IPS DF 6.9 (cell line): Measurements from ENCODE around the gene SH3TC1.

Source experiments
- DNase-seq: peaks from one replicate; pipeline ENCODE4 v3.0.0-alpha.2; 2013; ENCODE audit warnings: low read depth, low spot score
- H3K27ac ChIP-seq: one replicate; pipeline ENCODE4 v1.5.1; 2013; ENCODE audit warnings: low read length, control low read depth
- H3K27me3 ChIP-seq: 2 replicates; pipeline ENCODE4 v1.6.1; 2013; ENCODE audit warnings: mild to moderate bottlenecking, low read length; ENCODE audit not compliant: control insufficient read depth, insufficient read depth
- H3K36me3 ChIP-seq: 2 replicates; pipeline ENCODE4 v1.6.1; 2013; ENCODE audit warnings: low read length; ENCODE audit not compliant: control insufficient read depth, insufficient read depth
- H3K4me1 ChIP-seq: 2 replicates; pipeline ENCODE4 v1.6.1; 2013; ENCODE audit warnings: low read length; ENCODE audit not compliant: control insufficient read depth, insufficient read depth
- H3K4me3 ChIP-seq: 2 replicates; pipeline ENCODE4 v1.5.1; 2013; ENCODE audit warnings: mild to moderate bottlenecking, low read length
- H3K9me3 ChIP-seq: 2 replicates; pipeline ENCODE4 v1.6.1; 2013; ENCODE audit warnings: low read length, inconsistent platforms; ENCODE audit not compliant: control insufficient read depth, insufficient read depth
- WGBS: extraction: QIAGEN DNeasy Blood & Tissue Kit; methylation state at CpG from one replicate; pipeline ENCODE4 v1.1.7; 2013; ENCODE audit warnings: mixed read lengths, missing lambda C conversion rate; ENCODE audit not compliant: insufficient read length, insufficient coverage; 5-methylcytosine and 5-hydroxymethylcytosine counted together

Gene SH3TC1

DNA sequence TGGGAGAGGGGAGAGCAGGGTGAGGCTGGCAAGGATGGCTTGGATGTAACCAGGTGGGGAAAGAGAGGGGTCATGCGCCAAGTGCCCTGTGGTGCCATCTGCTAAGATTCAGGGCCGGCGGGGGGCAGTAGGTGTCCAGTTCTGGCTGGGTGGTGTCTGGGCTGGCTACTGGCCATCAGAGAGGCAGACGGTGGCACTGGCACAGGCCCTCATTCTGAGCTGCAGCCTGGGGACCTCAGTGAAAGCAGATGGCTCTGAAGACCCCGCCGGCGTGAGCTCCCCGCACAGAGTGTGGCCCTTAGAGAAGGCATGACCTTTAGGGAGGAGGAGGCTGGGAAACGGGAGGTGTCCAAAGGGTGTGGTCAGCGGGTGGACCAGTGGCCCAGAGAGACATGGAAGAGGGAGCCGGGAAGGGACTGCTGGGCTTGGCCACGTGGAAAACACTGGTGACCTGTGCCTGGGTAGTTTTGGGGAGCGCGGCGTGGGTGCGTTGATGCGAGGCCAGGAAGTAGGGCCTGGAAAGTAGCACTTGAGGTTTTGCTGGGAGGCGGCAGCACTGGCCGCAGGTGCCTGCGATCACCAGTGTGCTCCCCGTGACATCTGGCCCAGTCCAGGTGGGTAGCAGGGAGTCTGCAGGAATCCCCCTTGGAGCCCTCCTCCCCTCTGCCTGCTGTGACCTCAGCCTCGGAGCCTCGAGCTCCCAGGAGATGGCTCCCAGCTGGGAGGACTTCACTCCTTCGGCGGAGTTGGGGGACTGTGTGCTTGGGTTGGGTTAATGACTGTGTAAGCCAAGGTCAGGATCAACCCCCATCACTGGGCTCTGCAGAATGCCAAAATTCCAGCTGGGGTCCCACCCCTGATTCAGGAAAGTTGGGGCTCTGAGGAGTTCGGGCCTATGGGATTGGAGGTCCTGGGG is 9.3 kb upstream of the SH3TC1 start:
- Histone ChIP-seq H3K27ac (no peak overlapping the region), H3K36me3 (no peaks in the 10 kb centered on the region), H3K9me3 (no peaks in the 10 kb centered on the region), H3K4me3 (no peak overlapping the region), H3K27me3 (no peaks in the 10 kb centered on the region), H3K4me1 (peaks cover 2% of the 10 kb centered on the region; the same call in 1 of the 2 replicates)
- DNase-seq: no peak
- no CpG with 5 or more reads among the region's 26 CpGs for WGBS

- no peaks in the 10 kb centered on the region for H3K9me3 ChIP-seq
- H3K4me3 ChIP-seq: no peak overlapping the region
- H3K36me3 ChIP-seq: no peaks in the 10 kb centered on the region
- H3K4me1 ChIP-seq: peaks cover 2% of the 10 kb centered on the region; the same call in 1 of the 2 replicates
- no peak for DNase-seq
- WGBS: no CpG with 5 or more reads among the region's 23 CpGs
- no peak overlapping the region for H3K27ac ChIP-seq
- no peaks in the 10 kb centered on the region for H3K27me3 ChIP-seq
Measured at GRCh38 chr4:8191136-8191747, 7.8 kb upstream of the SH3TC1 start.

DNA sequence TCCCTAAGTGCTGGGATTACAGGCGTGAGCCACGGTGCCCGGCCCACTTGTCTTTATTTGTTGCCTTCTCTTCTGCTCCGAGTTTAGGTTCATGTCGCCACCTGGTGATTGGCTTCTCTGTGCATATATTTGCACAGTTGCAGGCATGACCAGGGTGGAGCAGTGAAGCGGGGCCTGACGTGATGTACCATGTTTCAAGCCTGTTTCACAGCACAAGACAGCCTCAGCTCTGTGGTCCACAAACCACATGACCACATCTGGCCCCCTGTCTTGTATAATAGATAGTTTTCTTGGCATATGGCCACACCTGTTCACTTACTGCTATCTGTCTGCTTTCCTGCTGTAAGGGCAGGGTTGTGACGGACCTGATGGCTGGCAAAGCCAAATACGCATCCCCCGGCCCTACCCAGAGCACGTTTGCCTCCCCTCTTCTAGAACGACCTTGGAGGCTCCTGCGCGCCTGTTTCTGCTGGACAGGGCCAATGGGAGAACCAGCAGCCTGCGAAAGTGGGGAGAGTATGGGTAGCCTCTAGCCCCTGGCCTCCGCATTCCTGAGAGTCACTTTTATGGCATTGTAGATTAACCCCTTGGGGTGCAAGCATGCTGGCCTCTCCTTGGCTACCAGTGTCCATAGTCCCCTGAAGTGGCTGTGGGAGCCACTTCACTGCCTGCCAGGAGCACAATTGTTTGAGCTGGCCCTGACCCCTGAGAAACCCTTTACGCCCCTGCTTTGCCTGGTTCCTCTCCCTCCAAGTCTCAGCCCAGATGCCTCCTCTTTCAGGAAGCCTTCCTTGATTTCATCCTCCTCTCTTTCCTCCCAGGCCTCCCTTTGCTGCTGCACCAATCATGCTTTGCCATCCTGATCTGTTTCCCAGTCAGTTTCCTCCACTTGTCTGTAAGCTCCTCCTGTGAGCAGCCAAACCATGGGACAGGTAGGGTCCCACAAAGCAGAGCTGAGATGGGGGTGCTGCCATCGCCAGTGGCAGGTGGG is 6.0 kb upstream of the SH3TC1 start:
- Histone ChIP-seq H3K4me1 (peaks cover 2% of the 10 kb centered on the region; the same call in 1 of the 2 replicates), H3K9me3 (no peaks in the 10 kb centered on the region), H3K36me3 (no peaks in the 10 kb centered on the region), H3K4me3 (no peak overlapping the region), H3K27me3 (no peaks in the 10 kb centered on the region), H3K27ac (no peak overlapping the region)
- no CpG with 5 or more reads among the region's 18 CpGs for WGBS
- DNase-seq: no peak

DNA sequence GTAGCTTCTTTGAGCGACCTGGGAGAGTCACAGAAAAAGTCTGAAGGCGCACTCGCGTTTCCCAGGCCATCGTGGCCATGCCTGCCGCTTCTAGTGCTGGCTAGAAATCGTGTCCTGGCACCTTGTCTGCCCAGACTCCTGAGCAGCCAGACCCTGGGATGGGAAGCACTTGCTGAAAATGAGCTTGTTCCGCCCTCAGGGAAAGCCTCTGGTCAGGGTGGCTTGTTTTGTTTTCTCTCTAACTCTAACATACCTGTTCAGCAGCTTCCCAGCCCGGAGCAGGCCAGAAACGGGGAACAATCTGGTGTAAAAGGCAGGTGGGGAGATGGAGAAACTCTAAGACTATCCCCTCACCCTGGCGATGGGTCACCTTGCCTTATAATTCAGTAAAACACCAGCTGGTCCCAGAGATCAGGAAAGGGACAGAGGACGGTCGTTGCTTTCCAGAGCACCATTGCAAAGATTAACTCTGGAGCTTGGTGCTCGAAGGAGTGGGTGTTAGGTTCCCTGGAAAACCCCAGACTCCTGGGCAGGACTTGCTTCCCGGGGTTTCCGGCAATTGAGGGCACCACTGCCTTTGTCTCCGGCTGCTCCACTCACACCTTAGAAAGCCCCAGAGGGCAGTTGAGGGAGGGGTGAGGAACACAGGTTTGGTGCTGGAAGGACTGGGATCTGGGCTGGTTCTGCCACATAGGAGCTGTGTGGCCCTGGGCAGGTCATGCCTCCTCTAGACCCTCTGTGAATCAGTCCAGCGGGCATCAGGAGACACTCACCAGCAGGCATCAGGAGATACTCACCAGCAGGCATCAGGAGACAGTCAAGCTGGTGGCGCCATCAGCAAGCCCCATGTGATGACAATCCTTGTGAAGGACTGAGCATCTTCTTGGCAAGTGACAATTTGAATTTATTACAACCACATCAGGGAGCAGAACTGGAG is 4.5 kb upstream of the SH3TC1 start:
- Histone ChIP-seq H3K36me3 (no peaks in the 10 kb centered on the region), H3K4me3 (no peak overlapping the region), H3K27me3 (no peaks in the 10 kb centered on the region), H3K27ac (no peak overlapping the region), H3K4me1 (peaks cover 2% of the 10 kb centered on the region; the same call in 1 of the 2 replicates), H3K9me3 (no peaks in the 10 kb centered on the region)
- WGBS: no CpG with 5 or more reads among the region's 19 CpGs
- DNase-seq: no peak

DNA sequence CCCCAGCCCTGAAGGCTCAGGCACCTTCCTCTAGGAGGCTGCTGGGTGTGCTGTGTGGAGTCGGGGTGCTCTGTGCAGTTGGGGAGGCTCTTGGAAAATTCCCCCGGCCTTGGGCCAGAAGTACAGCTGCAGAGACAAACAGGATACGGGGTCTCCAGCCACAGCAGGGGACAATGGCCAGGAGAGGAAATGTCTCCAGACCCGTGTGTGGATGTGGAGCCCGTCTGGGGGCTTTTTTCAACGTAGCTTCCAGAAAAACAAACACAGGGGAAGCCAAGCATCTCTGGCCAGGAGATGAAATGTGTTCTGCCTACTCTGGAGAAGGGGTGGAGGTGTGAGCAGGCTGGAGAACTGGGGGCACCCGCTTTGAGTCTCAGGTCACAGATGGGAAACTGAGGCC is 3.7 kb upstream of the SH3TC1 start:
- no CpG with 5 or more reads among the region's 7 CpGs for WGBS
- peaks cover 2% of the 10 kb centered on the region; the same call in 1 of the 2 replicates for H3K4me1 ChIP-seq
- H3K9me3 ChIP-seq: no peaks in the 10 kb centered on the region
- H3K36me3 ChIP-seq: no peaks in the 10 kb centered on the region
- H3K4me3 ChIP-seq: no peak overlapping the region
- H3K27me3 ChIP-seq: no peaks in the 10 kb centered on the region
- DNase-seq: no peak
- H3K27ac ChIP-seq: no peak overlapping the region

- peaks cover 2% of the 10 kb centered on the region; the same call in 1 of the 2 replicates for H3K4me1 ChIP-seq
- H3K27me3 ChIP-seq: no peaks in the 10 kb centered on the region
- DNase-seq: no peak
- no peaks in the 10 kb centered on the region for H3K9me3 ChIP-seq
- H3K4me3 ChIP-seq: no peak overlapping the region
- no peaks in the 10 kb centered on the region for H3K36me3 ChIP-seq
- WGBS: no CpG with 5 or more reads among the region's 20 CpGs
- no peak overlapping the region for H3K27ac ChIP-seq
Measured at GRCh38 chr4:8195841-8196458, 3.1 kb upstream of the SH3TC1 start.

DNA sequence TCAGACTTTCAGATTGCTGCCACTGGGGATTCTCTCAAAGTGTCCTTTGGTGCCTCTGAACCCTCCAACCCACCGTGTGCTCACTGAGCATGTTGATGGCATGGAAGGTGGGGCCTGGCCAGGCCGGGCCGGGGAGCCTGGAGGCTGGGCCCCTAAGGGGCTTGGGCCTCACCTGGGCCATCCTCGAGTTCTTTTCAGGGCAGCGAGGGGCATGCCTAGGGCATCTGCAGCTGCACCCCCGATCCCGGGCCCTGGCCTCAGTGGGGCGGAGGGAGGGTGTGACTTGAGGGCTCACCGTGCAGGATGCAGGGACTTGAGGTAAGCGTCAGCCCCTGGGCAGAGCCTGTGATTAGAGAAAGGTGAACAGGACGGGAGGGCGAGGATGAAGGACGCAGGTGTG is 1.6 kb upstream of the SH3TC1 start:
- H3K27ac ChIP-seq: no peak overlapping the region
- H3K36me3 ChIP-seq: no peaks in the 10 kb centered on the region
- no peak overlapping the region for H3K4me3 ChIP-seq
- no peaks in the 10 kb centered on the region for H3K9me3 ChIP-seq
- WGBS: no CpG with 5 or more reads among the region's 13 CpGs
- H3K4me1 ChIP-seq: peaks cover 2% of the 10 kb centered on the region; the same call in 1 of the 2 replicates
- no peaks in the 10 kb centered on the region for H3K27me3 ChIP-seq
- DNase-seq: no peak

GRCh38 chr4:8198206-8198905 is 734 bp upstream of the SH3TC1 start:
- Histone ChIP-seq H3K9me3 (no peaks in the 10 kb centered on the region), H3K27ac (no peak overlapping the region), H3K36me3 (no peaks in the 10 kb centered on the region), H3K27me3 (no peaks in the 10 kb centered on the region), H3K4me3 (no peak overlapping the region), H3K4me1 (peaks cover 2% of the 10 kb centered on the region; the same call in 1 of the 2 replicates)
- WGBS: no CpG with 5 or more reads among the region's 17 CpGs
- no peak for DNase-seq
